Suppressor macrophage (primary cell): ENCODE measurements around the gene CT47C1.

Source experiments
- DNase-seq, 4 experiments: peaks; one replicate each; pipeline ENCODE4 v3.0.0-alpha.2; 2020 to 2022

CT47C1 gene

GRCh38 chrX:119073911-119074310, 1.1 kb downstream of the CT47C1 start:
- DNase-seq: no peak

DNA sequence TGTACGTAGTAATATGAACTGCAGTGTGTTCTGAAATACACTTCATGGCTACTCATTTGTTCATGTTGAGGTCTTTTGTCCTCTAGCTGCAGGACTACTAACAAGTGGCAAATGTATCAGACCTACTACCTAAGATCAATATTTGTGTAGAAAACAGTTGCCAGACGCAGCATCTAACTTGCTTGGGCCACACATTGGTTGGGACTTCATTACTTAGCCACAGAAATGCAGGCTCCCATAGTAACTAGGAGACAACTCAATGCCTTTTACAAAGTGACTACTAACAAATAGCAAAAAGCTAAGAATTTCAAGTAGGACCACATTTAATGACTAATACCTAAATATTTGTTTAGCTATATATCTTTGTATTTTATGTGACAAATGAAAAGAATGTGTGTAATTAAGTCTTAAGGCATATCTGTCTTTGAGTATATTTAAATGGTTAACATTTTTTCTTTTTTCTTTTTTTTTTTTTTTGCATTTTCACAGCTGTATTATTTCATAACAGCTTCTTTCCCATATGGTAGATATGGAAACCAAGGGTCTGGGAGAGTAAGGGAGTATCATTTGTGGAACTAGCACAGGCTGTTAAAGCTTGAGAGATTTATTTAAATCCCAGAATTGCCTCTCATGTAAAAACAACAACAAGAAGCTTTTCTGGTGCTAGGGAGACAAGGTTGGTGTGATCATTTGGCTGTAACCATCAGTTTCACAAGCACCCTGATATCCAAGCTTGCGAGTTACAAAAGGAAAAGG, 2.7 kb downstream of the CT47C1 start:
- DNase-seq: no peak

DNA sequence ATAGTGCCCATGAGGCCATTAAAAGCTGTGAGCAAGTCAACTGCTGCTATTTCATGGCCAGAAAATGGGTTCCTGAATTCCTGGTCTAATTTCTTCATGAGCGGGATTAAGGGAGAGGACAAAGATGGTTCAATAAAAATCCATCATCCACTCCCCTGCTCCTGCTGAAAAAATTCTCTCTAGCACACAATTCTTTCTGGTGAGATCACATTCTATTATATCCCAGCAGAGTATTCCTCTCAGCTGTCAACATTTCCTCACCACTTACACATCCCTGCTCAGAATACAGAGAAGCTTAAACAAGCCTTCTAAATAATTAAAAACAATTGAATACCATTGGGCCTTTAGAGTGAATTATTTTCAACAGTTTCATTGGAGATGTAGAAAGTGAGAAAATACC, 9.5 kb downstream of the CT47C1 start:
- DNase-seq: no peak

DNA sequence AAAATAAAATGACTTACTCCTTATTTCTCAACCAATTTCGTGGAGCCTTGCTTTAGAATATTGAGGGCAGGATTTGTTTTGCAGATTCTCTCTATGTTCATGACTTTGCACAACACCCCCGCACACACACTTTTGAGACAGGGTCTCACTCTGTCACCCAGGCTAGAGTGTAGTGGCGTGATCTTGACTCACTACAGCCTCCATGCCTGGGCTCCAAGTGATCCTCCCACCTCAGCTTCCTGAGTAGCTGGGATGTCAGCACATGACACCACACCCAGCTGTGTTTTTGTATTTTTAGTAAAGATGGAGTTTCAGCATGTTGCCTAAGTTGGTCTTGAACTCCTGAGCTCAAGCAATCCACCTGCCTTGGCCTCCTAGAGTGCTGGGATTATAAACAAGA, 12.0 kb downstream of the CT47C1 start:
- DNase-seq: peak; percentile 12 to 60 (median 50)

- no peak for DNase-seq
Measured at GRCh38 chrX:119087121-119087520, 14.3 kb downstream of the CT47C1 start.

DNA sequence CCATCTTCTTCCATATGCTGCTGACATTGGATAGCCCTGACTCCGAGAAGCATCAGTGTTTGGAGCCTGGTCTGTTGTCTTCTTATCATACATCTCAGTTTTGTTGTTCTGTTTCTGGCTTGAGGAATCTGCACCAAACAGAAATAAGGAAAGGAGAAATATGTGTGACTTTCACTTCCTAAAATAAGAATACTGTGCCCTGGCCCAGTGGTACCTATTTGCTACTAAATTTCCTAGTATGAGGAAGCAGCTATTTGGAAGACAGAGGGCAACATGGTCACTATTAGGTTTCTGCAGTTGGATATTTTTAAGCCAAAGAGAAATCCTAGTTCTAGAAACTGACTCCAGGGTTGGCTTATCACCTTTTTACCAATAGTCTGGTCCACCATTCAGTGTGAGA, 16.8 kb downstream of the CT47C1 start:
- DNase-seq: peak; percentile 18 to 56 (median 37)

DNA sequence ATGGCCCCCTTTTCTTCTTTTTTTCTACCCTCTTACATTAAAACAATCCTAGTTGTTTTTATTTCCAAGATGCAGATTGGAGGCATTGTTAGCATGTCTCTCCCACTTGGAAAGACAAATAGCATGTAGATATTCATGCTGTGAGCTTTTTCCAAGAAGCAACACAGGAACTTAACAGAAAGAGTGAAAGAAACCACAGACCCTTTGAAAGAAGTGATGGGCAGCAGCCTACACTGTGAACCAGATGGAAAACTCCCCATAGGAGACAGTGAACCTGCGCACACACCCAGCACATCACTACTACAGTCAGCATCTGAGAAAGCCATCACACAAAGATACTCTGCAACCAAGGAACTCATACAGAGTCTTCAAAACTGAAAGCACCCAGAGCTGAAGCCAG, 17.8 kb downstream of the CT47C1 start:
- DNase-seq: no peak

GRCh38 chrX:119093991-119094735, 21.4 kb downstream of the CT47C1 start:
- no peak for DNase-seq

- no peak for DNase-seq
Measured at GRCh38 chrX:119094819-119095218, 22.0 kb downstream of the CT47C1 start.

DNA sequence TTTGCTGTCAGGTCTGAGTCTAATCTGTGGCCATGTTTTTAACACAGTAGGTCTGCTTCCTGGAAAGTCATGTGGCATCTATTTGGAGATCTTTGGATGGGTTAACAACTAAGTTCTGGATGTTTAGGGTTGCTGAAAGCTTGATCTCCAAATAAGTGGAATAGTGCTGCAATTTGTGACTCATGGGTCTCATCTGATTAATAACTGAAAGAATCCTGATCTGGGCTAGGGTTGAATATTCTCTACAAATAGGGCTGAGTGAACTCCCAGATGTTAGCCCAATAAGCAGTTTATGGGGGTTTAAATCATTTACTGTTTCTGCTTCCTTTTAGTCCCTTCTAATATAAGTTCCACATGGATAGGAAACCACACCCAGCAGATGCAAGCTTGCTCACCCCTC, 23.1 kb downstream of the CT47C1 start:
- peak in 1 of 4 experiments; percentile 8 for DNase-seq

GRCh38 chrX:119101168-119101567, 28.4 kb downstream of the CT47C1 start:
- no peak for DNase-seq

- no peak for DNase-seq
Measured at GRCh38 chrX:119105826-119106225, 33.0 kb downstream of the CT47C1 start.

GRCh38 chrX:119107206-119107605, 34.4 kb downstream of the CT47C1 start:
- peak; percentile 28 to 62 (median 58) for DNase-seq

GRCh38 chrX:119118780-119119395, 46.1 kb downstream of the CT47C1 start:
- DNase-seq: peak; percentile 45 to 65 (median 56)

DNA sequence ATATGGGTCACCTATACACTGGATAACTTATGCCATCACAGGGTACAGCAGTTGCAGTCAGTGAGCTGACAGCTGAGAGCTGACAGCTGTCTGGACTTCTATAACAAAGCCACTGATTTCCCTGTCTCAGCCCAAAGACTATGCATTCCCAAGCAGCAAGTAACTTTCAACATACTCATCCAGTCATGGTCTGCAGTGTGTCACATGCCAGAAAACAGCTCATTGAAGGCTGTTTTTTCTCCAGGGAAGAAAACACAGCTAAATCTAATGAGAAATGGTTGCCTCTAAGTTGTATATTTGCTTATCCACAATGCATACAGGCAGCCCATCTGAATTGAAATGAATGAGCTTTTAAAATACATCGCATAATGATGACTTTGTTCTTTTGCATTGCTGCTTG, 48.5 kb downstream of the CT47C1 start:
- DNase-seq: peak; percentile 14 to 60 (median 54)
